Stimulated activated CD4-positive, alpha-beta T cell treated with anti-CD3 and anti-CD28 coated beads, Interleukin-1b, Interleukin-23, amount 100 ng/mL, for 1 hour (primary cell): ENCODE data around the gene TEX28.
A peak's percentile ranks its signal among the peaks of the same experiment; 100 is the strongest.
"Not testable (repeated sequence)": the region's sequence is repeated elsewhere in the genome, so short reads cannot be mapped to it uniquely, and the experiment has no call there.

Source experiments
- DNase-seq, 2 donors: peaks; one replicate each; pipeline ENCODE4 v3.0.0-alpha.2; 2020; ENCODE audit warnings: low read depth in 2 of 2

TEX28 gene

DNA sequence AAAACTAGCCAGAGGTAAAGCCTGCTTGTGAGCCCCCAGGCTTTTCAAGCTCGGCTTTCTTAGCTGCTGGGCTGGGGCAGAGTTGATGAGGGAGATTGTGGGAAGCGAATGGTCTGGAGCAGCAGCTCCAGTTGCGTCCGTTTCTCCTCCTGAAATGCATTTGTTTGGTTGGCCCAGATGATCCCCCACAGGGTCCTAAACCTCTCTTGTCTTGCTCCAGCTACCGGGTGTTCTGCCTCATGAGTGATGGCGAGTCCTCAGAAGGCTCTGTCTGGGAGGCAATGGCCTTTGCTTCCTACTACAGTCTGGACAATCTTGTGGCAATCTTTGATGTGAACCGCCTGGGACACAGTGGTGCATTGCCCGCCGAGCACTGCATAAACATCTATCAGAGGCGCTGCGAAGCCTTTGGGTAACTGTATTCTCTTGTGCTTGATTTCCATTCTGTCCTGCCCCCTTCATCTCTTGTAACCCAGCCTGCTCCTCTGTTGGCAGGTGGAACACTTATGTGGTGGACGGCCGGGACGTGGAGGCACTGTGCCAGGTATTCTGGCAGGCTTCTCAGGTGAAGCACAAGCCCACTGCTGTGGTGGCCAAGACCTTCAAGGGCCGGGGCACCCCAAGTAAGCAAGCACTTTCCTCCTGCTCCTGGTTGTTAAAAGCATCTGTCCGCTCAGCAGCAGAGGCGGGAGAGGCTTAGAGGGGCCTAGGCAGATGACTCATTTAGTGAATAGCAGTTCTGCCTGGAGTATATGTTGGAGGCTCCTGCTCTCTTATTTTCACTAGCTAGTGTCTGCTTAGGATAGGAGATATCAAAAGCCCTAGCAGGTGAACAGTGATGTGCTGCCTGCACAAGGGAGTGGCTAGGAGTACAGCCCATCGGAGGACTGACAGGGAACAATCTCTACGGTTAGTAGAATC, 16.0 kb upstream of the TEX28 start:
- no peak for DNase-seq

DNA sequence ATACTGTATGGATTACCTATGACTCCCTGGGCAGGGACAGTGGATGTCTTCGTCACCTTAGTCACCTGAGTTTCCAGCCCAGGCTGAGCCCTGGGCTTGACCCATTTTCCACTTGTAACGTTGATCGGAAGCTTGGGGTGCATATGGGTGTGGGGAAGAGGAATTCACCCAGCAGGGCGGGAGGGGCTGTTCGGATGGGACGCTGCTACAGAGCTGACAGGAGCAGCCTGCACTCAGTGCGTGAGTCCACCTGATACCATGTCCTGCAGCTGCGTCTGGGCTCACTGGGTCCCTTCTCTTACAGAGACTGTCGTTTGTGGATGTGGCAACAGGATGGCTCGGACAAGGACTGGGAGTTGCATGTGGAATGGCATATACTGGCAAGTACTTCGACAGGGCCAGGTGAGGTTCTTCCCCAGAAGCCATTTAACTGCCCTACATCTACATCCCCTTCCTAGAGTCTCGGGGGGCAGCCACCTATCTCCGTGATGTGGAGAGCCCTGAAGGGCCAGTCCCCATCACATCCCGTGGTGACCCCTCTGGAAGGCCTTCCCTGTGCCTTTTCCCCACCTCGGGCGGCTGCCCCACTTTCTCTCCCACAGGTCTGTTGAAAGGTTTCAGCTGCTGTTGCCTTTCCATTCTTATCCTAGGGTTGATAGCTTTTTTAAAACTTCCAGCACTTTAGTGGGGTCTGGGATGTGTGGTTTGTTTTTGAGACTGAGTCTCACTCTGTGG, 14.3 kb upstream of the TEX28 start:
- no peak for DNase-seq

DNA sequence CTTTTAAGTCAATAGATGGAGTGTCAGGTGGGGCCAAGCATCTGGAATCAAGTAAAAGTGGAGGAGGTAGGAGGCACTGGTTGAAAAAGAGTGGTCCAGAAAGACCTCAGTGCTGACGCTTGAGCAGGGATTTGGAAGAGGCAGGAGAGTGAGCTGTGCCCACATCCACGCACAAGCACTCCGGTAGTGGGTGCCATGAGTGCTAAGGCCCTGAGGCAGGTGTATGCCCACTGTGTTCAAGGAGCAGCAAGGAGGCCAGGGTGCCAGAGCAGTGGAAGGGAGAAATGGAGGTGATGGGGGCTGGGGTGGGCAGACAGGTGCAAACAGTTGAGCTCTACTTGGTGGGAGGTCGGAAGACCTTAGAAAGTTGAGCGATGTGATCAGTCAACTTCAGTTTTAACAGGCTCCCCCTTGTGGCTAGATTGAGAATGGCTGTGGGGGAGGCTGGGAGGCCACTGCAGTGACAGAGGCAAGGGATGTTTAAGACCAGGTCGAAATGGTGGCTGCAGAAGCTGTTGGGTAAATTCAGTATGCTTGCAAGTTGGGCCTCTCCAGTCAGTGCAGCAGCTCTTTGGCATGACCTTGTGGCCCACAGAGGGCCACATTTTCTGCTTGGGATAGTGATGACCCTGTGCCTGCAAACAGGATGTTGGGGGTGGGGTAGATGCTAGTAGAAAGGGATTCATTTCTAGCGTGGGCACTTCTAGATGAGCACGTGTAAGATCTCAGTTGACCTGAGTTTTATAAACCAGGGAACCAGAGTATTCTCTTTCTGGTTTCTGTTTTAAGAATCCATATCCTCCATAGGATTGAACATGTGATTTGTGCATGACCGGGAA, 13.4 kb upstream of the TEX28 start:
- DNase-seq = peak; percentile 57 to 64

DNA sequence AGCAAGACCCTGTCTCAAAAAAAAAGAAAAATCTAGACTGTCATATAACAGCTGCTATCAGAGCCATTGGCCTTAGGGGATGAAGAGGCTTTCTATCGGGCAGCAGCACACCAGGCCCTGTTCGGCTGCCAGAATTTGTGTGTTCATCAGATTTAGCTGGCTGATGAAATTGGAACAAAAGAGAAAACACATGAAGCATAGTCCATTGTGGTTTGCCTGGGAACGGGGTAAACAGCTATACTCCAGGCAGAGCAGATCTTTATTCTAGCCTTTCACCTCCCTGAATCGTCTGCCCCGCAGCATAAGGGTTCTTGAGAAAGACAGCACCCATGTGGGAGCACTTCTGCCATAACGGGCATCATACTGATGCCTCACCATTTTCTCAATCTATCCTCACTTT, 12.3 kb upstream of the TEX28 start:
- DNase-seq = no peak

DNA sequence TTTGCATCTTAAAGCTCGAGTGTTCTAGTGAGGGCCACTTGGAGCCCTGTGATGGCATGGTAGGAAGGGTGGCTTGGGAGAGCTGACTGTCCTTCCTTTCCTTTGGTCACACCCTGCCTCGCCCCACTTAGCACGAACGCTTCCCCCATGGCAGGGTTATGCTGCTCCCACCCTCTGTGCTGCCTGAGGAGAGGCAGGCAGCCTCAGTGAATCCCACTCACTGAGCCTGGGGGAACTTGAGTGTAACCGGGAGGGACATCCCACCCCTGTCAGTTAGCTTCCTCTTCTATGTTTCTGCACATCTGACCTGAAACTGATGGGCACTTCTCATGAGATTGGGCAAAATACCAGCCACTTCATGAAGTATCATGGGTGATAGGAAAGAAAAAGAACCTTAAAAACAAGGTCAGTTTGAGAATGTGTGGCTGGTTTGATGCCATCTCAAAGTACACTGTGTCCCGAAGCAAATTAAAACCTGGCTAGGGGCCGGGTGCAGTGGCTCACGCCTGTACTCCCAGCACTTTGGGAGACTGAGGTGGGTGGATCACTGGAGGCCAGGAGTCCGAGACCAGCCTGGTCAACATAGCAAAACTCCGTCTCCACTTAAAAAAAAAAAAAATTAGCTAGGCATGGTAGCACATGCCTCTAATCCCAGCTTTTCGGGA, 10.7 kb upstream of the TEX28 start:
- no peak for DNase-seq

DNA sequence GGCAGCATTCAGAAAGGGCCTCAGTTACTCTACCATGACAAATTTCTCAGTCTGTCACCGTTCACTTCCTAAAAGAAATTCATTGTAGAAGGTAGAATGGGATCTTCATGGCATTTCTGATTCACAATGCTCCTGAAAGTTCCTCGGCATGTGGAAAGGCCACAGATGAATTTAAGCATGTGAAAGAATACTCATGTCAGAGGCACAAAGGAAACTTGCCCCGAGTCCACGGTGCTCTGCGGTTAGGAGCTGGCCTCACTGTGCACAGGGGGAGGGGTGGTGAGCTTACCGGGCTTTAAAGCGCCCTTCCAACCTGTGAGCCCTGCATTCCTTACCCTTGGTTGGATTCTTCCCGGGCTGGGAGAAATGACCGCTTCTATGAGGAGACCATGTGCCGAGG, 9.9 kb upstream of the TEX28 start:
- no peak for DNase-seq

DNA sequence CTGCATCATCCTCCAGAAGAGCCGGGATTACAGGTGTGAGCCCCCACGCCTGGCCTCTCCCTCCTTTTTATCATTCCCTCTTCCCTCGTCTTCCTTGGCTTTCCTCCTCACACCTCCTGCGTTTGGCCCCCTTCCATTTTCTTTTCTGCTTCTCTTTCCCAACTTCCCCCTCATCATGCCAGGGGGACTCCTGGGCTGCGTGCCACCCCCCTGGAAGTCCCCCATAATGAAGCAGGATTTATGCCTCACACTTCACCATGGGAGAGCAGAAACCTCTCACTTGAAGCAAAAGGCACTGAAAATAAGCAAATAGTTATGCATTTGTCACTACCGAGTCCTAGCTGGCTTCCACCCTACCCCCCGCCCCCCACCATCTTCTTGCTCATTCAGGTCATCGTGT, 8.6 kb upstream of the TEX28 start:
- no peak for DNase-seq

DNA sequence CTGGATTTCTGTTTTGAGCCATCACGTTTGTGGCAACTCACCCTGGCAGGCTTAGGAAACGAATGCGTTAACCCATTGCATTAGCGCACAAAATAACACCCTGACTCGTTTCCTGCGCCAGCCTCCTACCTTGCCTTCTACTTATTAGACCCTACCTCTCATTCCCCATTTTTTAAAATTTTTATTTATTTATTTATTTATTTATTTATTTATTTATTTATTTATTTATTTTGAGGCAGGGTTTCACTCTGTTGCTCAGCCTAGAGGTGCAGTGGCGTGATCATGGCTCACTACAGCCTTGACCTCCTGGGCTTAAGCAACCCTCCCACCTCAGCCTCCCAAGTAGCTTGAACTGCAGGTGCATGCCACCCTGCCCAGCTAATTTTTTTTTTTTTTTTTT, 8.1 kb upstream of the TEX28 start:
- not testable (repeated sequence) for DNase-seq

DNA sequence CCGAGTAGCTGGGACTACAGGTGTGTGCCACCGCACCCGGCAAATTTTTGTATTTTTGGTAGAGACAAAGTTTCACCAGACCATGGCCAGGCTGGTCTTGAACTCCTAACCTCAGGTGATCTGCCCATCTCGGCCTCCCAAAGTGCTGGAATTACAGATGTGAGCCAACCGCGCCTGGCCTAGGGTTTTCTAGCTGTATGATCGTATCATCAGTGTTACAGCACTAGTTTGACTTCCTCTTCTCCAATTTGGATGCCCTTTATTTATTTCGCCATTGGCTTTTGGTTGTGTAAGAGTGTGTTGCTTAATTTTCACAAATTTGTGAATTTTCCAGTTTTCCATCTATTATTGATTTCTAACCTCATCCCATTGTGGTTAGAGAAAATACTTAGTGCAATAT, 5.9 kb upstream of the TEX28 start:
- DNase-seq = no peak

DNA sequence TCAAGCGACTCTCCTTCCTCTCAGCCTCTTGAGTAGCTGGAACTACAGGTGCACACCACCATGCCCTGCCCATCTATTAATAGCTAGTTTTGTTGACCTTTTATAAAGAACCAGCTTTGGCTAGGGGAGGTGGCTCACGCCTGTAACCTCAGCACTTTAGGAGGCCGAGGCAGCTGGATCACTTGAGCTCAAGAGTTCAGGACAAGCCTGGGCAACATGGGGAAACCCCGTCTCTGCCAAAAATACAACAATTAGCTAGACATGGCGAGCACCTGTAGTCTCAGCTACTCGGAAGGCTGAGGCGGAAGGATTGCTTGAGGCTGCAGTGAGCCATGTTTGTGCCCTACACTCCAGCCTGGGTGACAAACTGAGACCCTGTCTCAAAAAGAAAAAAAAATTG, 3.4 kb upstream of the TEX28 start:
- no peak for DNase-seq

DNA sequence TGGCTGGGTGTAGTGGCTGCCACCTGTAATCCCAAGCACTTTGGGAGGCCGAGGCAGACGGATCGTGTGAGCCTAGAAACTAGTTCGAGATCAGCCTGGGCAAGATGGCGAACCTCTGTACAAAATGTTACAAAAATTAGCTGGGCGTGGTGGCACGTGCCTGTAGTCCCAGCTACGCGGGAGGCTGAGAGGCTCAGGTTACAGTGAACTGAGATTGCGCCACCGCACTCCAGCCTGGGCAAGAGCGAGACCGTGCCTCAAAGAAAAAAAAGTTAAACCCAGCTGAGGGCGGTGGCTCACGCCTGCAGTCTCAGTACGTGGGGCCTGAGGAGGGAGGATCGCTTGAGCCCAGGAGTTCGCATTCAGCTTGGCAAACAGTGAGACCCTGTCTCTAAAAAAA, 1.8 kb upstream of the TEX28 start:
- no peak for DNase-seq

DNA sequence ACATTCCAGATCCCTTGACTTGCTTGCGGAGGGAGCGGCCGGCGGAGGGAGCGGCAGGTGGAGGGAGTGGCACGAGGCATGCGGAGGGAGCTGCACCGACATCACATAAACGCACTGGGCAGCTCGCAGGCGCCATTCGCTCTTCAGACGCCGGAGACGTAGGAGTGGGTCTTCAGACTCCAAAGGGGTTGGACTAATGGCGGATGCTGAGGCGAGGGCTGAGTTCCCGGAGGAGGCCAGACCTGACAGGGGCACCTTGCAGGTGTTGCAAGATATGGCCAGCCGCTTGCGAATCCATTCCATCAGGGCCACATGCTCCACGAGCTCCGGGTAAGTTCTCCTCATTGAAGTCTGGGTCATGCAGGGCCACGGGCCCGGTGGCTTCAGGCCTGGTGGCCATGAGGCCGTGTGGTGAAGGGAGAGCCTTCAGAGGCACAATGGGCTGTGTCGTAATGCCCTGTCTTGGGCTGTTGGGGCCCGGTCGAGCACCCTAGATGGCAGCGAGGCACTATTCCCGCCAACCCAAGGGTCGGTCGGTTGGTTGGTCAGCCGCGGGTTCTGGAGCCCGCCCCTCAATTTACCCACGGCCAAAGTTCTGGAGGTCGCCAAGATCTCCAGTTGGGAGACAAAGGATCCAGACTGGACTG, 863 bp upstream of the TEX28 start, which contains the start of gene TKTL1:
Gene TKTL1, plus strand, starts transcription at position 132 of the 647 bp plus-strand sequence. Its CDS starts 65 bp downstream, at position 197.
- DNase-seq = no peak

DNA sequence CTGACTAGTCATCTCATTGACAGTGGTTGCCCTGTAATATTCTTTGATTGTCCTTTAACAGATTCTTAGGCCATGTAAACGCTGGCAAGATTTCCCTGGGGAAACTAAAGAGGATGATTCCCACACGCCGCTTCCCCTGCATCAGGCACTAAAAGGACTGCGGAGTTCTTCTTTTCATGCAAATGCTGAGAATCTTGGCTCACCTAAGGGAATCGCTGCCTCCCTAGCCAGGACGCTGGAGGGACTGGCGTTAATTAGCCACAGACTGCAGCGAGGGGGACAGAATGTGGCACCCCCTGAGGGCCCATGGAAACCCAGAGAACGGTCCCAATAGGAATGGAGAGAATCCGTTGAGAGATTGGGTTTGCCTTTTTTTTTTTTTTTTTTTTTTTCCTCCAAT, 8.5 kb downstream of the TEX28 start:
- not testable (repeated sequence) for DNase-seq

DNA sequence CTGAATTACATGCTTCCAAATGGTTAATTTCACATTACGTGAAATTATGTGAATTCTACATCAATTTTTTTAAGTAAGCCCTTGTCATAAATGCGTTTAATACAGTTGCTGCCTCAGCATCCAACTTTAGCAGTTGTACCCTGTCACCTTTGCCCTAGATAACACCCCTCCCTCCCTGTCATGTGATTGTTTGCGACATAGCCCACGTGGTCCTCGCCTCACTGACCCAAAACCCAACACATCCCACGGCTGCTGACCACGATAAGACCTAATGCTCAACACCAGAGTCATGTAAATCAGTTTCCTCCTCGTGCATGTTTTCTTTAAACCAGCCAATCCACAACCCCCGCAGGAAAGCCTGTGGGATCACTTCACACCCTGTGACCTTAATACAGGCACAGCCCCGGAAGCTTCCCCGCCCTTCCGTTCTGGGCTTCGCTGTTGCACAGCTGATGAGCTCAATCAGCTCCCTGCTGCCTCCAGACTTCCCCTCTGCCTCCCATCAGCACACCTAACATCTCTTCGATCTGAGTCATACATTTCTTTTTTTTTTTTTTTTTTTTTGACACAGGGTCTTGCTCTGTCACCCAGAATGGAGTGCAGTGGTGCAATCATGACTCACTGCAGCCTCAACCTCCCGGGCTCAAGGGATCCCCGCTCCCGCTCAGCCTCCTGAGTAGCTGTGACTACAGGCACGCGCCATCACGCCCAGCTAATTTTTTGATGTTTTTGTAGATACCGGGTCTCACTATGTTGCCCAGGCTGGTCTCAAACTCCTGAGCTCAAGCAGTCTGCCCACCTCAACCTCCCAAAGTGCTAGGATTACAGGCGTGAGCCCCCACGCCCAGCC, 10.2 kb downstream of the TEX28 start:
- DNase-seq = not testable (repeated sequence)

DNA sequence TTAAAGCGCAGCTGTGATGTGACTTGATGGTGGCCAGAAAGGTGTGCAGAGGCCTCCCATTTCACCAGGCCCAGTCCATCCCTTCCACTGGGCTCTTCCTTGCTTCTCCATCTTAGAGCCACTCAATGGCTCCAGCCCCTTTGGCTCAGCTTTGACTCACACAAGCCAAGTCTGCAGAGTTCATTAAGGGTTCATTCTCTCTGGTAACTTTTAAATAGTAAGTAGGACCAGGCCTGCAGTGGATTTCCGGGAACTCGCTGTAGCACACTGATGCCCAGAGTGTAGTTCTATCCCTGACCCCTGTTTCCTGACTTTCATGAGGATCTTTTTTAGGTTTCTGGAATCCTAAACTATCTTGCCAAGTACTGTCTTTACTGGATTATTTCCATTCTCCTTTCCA, 25.7 kb downstream of the TEX28 start:
- DNase-seq = not testable (repeated sequence)

DNA sequence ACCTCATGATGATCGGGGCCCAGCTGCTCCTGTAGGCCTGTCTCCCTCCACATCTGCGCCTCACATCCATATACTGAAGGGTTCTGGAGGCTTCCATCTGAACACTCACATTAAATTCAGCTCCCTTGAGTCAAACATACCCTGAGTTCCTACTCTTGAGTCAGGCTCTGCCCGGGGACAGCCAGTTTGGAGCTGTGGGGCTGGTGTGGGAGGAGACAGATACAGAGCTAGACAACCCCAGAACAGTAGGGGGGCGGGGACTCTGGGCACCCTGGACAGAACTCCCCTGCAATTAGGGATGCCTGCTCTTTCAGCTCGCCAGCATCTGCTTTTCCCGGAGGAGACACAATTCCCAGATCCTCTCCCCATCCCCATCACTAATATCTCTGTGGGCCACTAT, 31.9 kb downstream of the TEX28 start:
- DNase-seq = not testable (repeated sequence)

DNA sequence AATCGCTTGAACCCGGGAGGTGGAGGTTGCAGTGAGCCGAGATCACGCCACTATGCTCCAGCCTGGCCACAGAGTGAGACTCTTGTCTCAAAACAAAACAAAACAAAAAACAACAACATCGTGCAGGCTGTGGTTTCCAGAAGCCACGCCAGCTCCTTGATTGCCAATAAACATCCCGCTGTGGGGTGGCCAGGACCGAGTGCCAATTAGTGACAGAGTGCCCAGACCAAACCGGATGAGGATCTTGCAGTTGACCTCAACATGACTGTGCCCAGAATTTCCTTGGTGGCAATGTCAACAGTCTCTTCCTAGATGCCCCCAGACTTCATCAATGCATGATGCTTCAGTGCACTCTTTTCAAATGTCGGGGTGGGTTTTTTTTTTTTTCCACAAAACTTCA, 36.2 kb downstream of the TEX28 start:
- not testable (repeated sequence) for DNase-seq

DNA sequence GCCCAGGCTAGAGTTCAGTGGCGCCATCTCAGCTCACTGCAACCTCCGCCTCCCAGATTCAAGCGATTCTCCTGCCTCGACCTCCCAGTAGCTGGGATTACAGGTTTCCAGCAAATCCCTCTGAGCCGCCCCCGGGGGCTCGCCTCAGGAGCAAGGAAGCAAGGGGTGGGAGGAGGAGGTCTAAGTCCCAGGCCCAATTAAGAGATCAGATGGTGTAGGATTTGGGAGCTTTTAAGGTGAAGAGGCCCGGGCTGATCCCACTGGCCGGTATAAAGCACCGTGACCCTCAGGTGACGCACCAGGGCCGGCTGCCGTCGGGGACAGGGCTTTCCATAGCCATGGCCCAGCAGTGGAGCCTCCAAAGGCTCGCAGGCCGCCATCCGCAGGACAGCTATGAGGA, 37.6 kb downstream of the TEX28 start, which contains the start of gene OPN1MW3:
Gene OPN1MW3, plus strand, starts transcription at position 301 of the 400 bp plus-strand sequence. Its CDS starts 38 bp downstream, at position 339.
- not testable (repeated sequence) for DNase-seq

DNA sequence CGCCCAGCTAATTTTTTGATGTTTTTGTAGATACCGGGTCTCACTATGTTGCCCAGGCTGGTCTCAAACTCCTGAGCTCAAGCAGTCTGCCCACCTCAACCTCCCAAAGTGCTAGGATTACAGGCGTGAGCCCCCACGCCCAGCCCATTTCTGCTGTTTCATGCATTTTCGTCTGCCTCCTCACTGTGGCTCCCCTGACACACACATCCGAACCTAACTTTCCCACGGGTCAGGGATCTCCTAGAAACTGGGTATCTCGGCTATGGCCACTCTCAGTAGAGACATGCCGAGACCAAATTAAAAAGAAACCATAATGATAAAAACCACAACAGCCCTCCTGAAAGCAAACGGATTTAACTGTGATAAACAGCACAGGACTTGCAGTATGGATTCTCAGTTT, 46.8 kb downstream of the TEX28 start:
- DNase-seq = not testable (repeated sequence)
